Activated CD8-positive, alpha-beta memory T cell treated with anti-CD3 and anti-CD28 coated beads, Interleukin-2, amount 10 ng/mL, durations not matched to agents 7 days and 5 days (primary cell): Measurements from ENCODE around the gene GPR32. TPM values are rescaled to one million over a fixed set of nuclear protein-coding genes. Genes with fewer than 3 reads are reported as not detected.
"Not testable (repeated sequence)": the region's sequence is repeated elsewhere in the genome, so short reads cannot be mapped to it uniquely, and the experiment has no call there.

Experiments
- ATAC-seq: fragments of 150-1000 bp; cut with Tn5 transposase; one replicate; pipeline ENCODE4 v1.10.0; 2021; ENCODE audit warnings: moderate library complexity
- CTCF ChIA-PET: fragments of 350-600 bp; sonication (Branson Sonifier 250); formaldehyde crosslinking; loops from one replicate; lab custom pipeline; 2021; ENCODE audit warnings: antibody characterized with exemption; lab: Charles Lee
- DNase-seq: peaks from one replicate; pipeline ENCODE4 v3.0.0-alpha.2; 2020
- H3K27ac Mint-ChIP-seq: one replicate; pipeline ENCODE4 v1.8.0; 2021; ENCODE audit warnings: mild to moderate bottlenecking, mixed read lengths
- H3K27me3 Mint-ChIP-seq: one replicate; pipeline ENCODE4 v1.8.0; 2021; ENCODE audit warnings: mixed read lengths
- H3K36me3 Mint-ChIP-seq: one replicate; pipeline ENCODE4 v1.8.0; 2021; ENCODE audit warnings: mild to moderate bottlenecking, mixed read lengths
- H3K4me1 Mint-ChIP-seq: one replicate; pipeline ENCODE4 v1.8.0; 2021; ENCODE audit warnings: mixed read lengths
- H3K4me3 Mint-ChIP-seq: one replicate; pipeline ENCODE4 v1.8.0; 2021; ENCODE audit warnings: mild to moderate bottlenecking, moderate library complexity, mixed read lengths
- H3K9me3 Mint-ChIP-seq: one replicate; pipeline ENCODE4 v1.8.0; 2022; ENCODE audit warnings: low read depth, mixed read lengths
- total RNA-seq, 2 experiments: library from RNA; stranded (reverse); gene quantifications; one replicate each; pipeline ENCODE4 v1.2.3, GENCODE V29; 2021

The GPR32 gene
- total RNA-seq, 2 experiments from 2014 or later: not detected

GRCh38 chr19:50735869-50736268, 34.4 kb upstream of the GPR32 start:
- Mint-ChIP-seq H3K4me3 (no peak overlapping the region), H3K27me3 (peaks cover 27% of the 10 kb centered on the region), H3K27ac (no peak overlapping the region), H3K9me3 (no peaks in the 10 kb centered on the region), H3K4me1 (peaks cover 2% of the 10 kb centered on the region), H3K36me3 (no peaks in the 10 kb centered on the region)
- CTCF ChIA-PET: no interaction called here
- ATAC-seq (no peak), DNase-seq (no peak)

GRCh38 chr19:50736338-50736737, 33.9 kb upstream of the GPR32 start:
- H3K36me3 Mint-ChIP-seq: no peaks in the 10 kb centered on the region
- no peaks in the 10 kb centered on the region for H3K4me1 Mint-ChIP-seq
- H3K27me3 Mint-ChIP-seq: peaks cover 27% of the 10 kb centered on the region
- H3K9me3 Mint-ChIP-seq: no peaks in the 10 kb centered on the region
- DNase-seq (no peak), ATAC-seq (no peak)
- no peak overlapping the region for H3K4me3 Mint-ChIP-seq
- H3K27ac Mint-ChIP-seq: no peak overlapping the region
- CTCF ChIA-PET: interaction anchor here (1.2 kb wide), 1 partner anchor 11 kb away, joined by 3 read pairs; no protein-coding TSS in a partner anchor

DNA sequence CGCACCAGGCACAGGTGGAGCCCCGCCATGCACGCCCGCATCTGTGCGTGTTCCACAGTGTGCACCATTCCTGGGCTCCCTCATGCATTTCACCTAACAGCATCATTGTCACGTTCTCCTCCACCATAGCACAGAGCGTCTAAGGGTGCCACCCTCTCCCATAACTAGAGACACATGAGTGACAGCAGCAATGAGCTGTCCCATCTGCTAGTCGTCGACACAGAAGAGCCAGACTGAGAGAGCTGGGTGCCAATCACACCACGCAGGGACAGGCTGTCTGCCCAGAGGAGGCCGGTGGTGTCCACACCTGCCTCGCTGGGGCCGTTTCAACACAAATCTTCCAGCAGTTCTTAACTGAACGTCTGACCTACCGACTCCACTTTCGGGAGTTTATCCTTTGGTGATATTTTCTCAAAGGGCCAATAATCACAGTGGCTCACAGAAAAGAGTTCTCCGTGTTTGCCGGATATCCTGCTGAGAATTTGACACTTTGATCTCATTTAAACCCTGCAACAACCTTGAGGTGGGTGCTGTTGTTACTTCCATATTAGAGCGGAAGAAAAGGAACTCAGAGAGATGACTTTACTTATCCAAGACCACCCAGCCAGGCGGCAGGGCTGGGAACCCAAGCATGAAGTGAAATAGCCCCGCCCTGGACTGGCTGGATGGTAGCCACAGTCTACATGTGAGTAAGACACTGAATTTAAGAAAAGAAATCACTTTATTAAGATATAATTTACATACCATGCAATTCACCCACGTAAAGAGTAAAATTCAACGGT, 30.9 kb upstream of the GPR32 start:
- no peak for DNase-seq
- Mint-ChIP-seq H3K27ac (no peak overlapping the region), H3K27me3 (peaks cover 17% of the 10 kb centered on the region), H3K9me3 (no peaks in the 10 kb centered on the region), H3K4me3 (no peak overlapping the region), H3K4me1 (no peaks in the 10 kb centered on the region), H3K36me3 (no peaks in the 10 kb centered on the region)
- CTCF ChIA-PET: no interaction called here
- no peak for ATAC-seq

- CTCF ChIA-PET: no interaction called here
- no peak for ATAC-seq
- H3K27me3 Mint-ChIP-seq: peaks cover 17% of the 10 kb centered on the region
Measured at GRCh38 chr19:50739914-50740426, 30.3 kb upstream of the GPR32 start.

GRCh38 chr19:50741179-50741933, 28.9 kb upstream of the GPR32 start:
- DNase-seq (no peak), ATAC-seq (no peak)
- CTCF ChIA-PET: no interaction called here
- H3K36me3 Mint-ChIP-seq: no peaks in the 10 kb centered on the region
- H3K4me3 Mint-ChIP-seq: no peak overlapping the region
- no peak overlapping the region for H3K27ac Mint-ChIP-seq
- H3K4me1 Mint-ChIP-seq: no peaks in the 10 kb centered on the region
- no peaks in the 10 kb centered on the region for H3K9me3 Mint-ChIP-seq
- H3K27me3 Mint-ChIP-seq: peaks cover 13% of the 10 kb centered on the region

More at GRCh38 chr19:50739914-50740426, 30.3 kb upstream of the GPR32 start:
- no peak overlapping the region for H3K27ac Mint-ChIP-seq
- H3K36me3 Mint-ChIP-seq: no peaks in the 10 kb centered on the region
- no peaks in the 10 kb centered on the region for H3K4me1 Mint-ChIP-seq
- H3K4me3 Mint-ChIP-seq: no peak overlapping the region
- H3K9me3 Mint-ChIP-seq: no peaks in the 10 kb centered on the region
- no peak for DNase-seq

DNA sequence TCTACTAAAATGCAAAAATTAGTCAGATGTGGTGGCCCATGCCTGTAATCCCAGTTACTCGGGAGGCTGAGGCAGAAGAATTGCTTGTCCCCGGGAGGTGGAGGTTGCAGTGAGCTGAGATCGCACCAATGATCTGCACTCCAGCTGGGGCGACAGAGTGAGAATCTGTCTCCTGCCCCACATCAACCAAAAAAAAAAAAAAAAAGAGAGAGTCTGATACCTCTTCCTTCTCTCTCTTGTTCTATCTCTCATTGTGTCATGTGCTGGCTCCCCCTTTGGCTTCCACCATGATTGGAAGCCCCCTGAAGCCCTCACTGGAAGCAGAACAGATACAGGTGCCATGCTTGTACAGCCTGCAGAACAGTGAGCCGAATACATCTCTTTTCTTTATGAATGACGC, 26.7 kb upstream of the GPR32 start:
- peaks cover 7% of the 10 kb centered on the region for H3K27me3 Mint-ChIP-seq
- CTCF ChIA-PET: no interaction called here
- H3K9me3 Mint-ChIP-seq: no peaks in the 10 kb centered on the region
- H3K4me1 Mint-ChIP-seq: no peaks in the 10 kb centered on the region
- no peaks in the 10 kb centered on the region for H3K36me3 Mint-ChIP-seq
- DNase-seq (no peak), ATAC-seq (no peak)
- no peak overlapping the region for H3K27ac Mint-ChIP-seq
- no peak overlapping the region for H3K4me3 Mint-ChIP-seq

DNA sequence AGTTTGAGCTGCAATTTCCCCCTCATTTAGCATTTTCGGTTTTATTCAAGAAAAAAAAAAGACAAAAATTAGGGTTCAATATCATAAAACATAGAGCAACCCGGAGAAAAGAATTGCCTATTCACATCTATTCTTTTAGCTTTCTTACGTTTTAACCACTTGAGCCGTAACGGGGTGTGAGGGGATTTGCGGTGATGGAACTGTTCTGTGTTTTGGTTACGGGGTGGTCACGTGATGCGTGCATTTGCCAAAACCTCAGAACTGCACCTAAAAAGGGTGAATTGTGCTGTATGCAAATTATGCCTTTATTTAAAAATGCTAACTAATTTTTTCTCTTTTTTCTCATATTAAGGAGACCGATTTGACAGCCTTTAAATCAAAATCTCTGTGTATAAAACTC, 25.0 kb upstream of the GPR32 start:
- Mint-ChIP-seq H3K4me3 (no peak overlapping the region), H3K27ac (no peak overlapping the region), H3K9me3 (no peaks in the 10 kb centered on the region), H3K36me3 (no peaks in the 10 kb centered on the region), H3K4me1 (no peaks in the 10 kb centered on the region), H3K27me3 (no peaks in the 10 kb centered on the region)
- DNase-seq: no peak
- no peak for ATAC-seq
- CTCF ChIA-PET: no interaction called here

DNA sequence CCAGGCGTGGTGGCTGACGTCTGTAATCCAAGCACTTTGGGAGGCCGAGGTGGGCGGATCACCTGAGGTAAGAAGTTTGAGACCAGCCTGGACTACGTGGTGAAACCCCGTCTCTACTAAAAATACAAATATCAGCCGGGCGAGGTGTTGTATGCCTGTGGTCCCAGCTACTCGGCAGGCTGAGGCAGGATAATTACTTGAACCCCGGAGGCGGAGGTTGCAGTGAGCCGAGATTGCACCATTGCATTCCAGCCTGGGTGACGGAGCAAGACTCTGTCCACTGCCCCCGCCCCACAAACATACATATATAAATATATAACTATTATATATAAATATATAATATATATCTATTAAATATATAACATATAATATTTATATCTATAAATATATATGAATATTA, 23.1 kb upstream of the GPR32 start:
- H3K36me3 Mint-ChIP-seq, ATAC-seq, H3K27me3 Mint-ChIP-seq, H3K9me3 Mint-ChIP-seq, H3K4me3 Mint-ChIP-seq, H3K27ac Mint-ChIP-seq, DNase-seq, CTCF ChIA-PET, H3K4me1 Mint-ChIP-seq: not testable (repeated sequence)

DNA sequence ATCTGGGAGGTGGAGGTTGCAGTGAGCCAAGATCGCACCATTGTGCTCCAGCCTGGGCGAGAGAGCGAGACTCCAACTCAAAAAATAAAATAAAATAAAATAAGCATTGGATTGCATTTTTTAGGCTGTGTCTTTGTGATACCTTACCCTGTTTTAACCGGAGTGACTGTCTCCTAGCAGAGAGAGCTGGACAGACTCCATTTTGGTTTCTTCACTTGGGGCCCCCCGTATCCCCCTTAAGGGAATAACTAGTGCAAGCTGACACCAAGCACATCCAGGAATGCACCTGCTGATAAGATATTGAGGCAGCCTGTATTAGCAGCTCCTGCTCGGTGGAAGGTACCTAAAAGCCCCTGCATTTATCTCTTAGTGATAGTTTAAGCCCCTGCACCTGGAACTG, 20.8 kb upstream of the GPR32 start:
- CTCF ChIA-PET: interaction anchor here (0.6 kb wide), 1 partner anchor 361 kb away, joined by 3 read pairs; no protein-coding TSS in a partner anchor
- Mint-ChIP-seq H3K27me3 (no peaks in the 10 kb centered on the region), H3K27ac (no peak overlapping the region), H3K9me3 (no peaks in the 10 kb centered on the region), H3K4me1 (no peaks in the 10 kb centered on the region), H3K4me3 (no peak overlapping the region), H3K36me3 (no peaks in the 10 kb centered on the region)
- ATAC-seq: no peak
- DNase-seq: no peak

GRCh38 chr19:50750010-50750409, 20.3 kb upstream of the GPR32 start:
- no peaks in the 10 kb centered on the region for H3K36me3 Mint-ChIP-seq
- no peak for ATAC-seq
- CTCF ChIA-PET: no interaction called here

GRCh38 chr19:50753879-50754278, 16.4 kb upstream of the GPR32 start:
- no peaks in the 10 kb centered on the region for H3K27me3 Mint-ChIP-seq
- ATAC-seq (no peak), DNase-seq (no peak)
- no peaks in the 10 kb centered on the region for H3K36me3 Mint-ChIP-seq
- H3K4me3 Mint-ChIP-seq: no peak overlapping the region
- no peaks in the 10 kb centered on the region for H3K4me1 Mint-ChIP-seq
- H3K27ac Mint-ChIP-seq: no peak overlapping the region
- H3K9me3 Mint-ChIP-seq: no peaks in the 10 kb centered on the region
- CTCF ChIA-PET: no interaction called here

More at GRCh38 chr19:50750010-50750409, 20.3 kb upstream of the GPR32 start:
- H3K4me1 Mint-ChIP-seq: no peaks in the 10 kb centered on the region
- H3K4me3 Mint-ChIP-seq: no peak overlapping the region
- no peak for DNase-seq
- no peaks in the 10 kb centered on the region for H3K9me3 Mint-ChIP-seq
- H3K27ac Mint-ChIP-seq: no peak overlapping the region
- H3K27me3 Mint-ChIP-seq: no peaks in the 10 kb centered on the region

DNA sequence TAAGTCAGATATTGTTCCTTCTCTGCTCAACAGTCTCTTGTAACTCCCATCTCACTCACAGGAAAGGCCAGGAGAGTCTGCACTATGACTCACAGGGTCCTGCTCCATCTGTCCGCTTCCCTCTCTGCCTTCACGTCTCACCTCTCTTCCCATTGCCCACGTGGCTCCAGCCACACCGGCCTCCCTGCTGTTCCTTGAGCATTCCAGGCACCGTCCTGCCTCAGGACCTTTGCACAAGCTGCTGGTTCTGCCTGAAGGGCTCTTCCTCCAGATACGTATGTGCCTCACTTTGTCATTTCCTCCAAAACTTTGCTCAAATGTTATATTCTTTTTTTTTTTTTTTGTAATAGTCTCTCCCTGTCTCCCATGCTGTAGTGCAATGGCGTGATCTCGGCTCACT, 14.0 kb upstream of the GPR32 start:
- DNase-seq, H3K27me3 Mint-ChIP-seq, CTCF ChIA-PET, ATAC-seq, H3K36me3 Mint-ChIP-seq, H3K4me1 Mint-ChIP-seq, H3K27ac Mint-ChIP-seq, H3K4me3 Mint-ChIP-seq, H3K9me3 Mint-ChIP-seq: not testable (repeated sequence)

GRCh38 chr19:50757624-50758023, 12.6 kb upstream of the GPR32 start:
- CTCF ChIA-PET, ATAC-seq, H3K27ac Mint-ChIP-seq, DNase-seq, H3K4me1 Mint-ChIP-seq, H3K4me3 Mint-ChIP-seq, H3K27me3 Mint-ChIP-seq, H3K36me3 Mint-ChIP-seq, H3K9me3 Mint-ChIP-seq: not testable (repeated sequence)

DNA sequence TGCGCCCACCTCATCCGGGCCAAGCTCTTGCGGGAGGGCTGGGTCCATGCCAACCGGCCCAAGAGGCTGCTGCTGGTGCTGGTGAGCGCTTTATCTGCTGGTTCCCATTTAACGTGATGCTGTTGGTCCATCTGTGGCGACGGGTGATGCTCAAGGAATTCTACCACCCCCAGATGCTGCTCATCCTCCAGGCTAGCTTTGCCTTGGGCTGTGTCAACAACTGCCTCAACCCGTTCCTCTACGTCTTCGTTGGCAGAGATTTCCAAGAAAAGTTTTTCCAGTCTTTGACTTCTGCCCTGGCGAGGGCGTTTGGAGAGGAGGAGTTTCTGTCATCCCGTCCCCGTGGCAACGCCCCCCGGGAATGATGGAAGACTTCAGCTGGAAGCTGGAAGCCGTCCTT, 11.2 kb upstream of the GPR32 start:
- ATAC-seq, H3K27ac Mint-ChIP-seq, H3K9me3 Mint-ChIP-seq, H3K27me3 Mint-ChIP-seq, DNase-seq, CTCF ChIA-PET, H3K4me3 Mint-ChIP-seq, H3K36me3 Mint-ChIP-seq, H3K4me1 Mint-ChIP-seq: not testable (repeated sequence)
